NT2/D1 (cell line): Measurements from ENCODE around the gene AIG1.

Experiments
- SUZ12 ChIP-seq: IDR thresholded peaks from 2 replicates; pipeline ENCODE4 v1.6.1; 2011; ENCODE audit not compliant: insufficient read length, insufficient read depth; ENCODE audit errors: extremely low read depth
- YY1 ChIP-seq: IDR thresholded peaks from 2 replicates; pipeline ENCODE4 v1.6.1; 2011; ENCODE audit not compliant: insufficient read length, insufficient read depth

GRCh38 chr6:143074101-143074500 is 13.4 kb downstream of the AIG1 start:
- TF ChIP-seq YY1, result no peak
- TF ChIP-seq SUZ12, result no peak
